Adrenal gland (tissue), 12 donors: ENCODE results near the gene ASAP2. TPM values are rescaled to one million over a fixed set of nuclear protein-coding genes. Genes with fewer than 3 reads are reported as not detected.
A peak's percentile ranks its signal among the peaks of the same experiment; 100 is the strongest.

Source experiments
- DNase-seq, 7 donors: peaks; one replicate each; pipeline ENCODE4 v3.0.0-alpha.2; 2019 to 2020
- H3K27ac ChIP-seq, 5 donors: fragments of 200-600 bp; sonication (generic) in 4 of 5; 1 replicate in 3 of 5; 2 replicates in 2 of 5; pipeline versions ENCODE4 v1.5.1 to v1.8.0; 2016 to 2020; ENCODE audit warnings: mild to moderate bottlenecking in 1 of 5
- H3K27me3 ChIP-seq: fragments of 200-600 bp; 2 replicates; pipeline ENCODE4 v1.8.0; 2021
- H3K36me3 ChIP-seq, 2 donors: fragments of 200-600 bp; replicated peaks in 1 of 2; 1 replicate in 1 of 2; 2 replicates in 1 of 2; pipeline versions ENCODE4 v1.5.1 to v1.8.0; 2018 to 2022
- H3K4me1 ChIP-seq, 2 donors: fragments of 200-600 bp; replicated peaks in 1 of 2; 1 replicate in 1 of 2; 2 replicates in 1 of 2; pipeline versions ENCODE4 v1.5.1 to v1.8.0; 2018 to 2021
- H3K4me3 ChIP-seq, 4 donors: fragments of 200-600 bp; sonication (generic) in 3 of 4; one replicate each; pipeline ENCODE4 v1.5.1; 2016 to 2018
- H3K9me3 ChIP-seq, 3 donors: fragments of 200-600 bp; sonication (generic) in 1 of 3; replicated peaks in 1 of 3; 1 replicate in 2 of 3; 2 replicates in 1 of 3; pipeline versions ENCODE4 v1.5.1 to v1.8.0; 2016 to 2021
- CTCF ChIP-seq, 6 experiments: fragments of 450-650 bp in 4 of 6; fragments of 200-600 bp in 2 of 6; sonication (generic) in 1 of 6; IDR thresholded peaks; 1 replicate in 5 of 6; 2 replicates in 1 of 6; pipeline versions ENCODE4 v1.5.1 to v1.8.0; 2016 to 2021; ENCODE audit warnings: antibody characterized with exemption in 6 of 6, mild to moderate bottlenecking in 2 of 6, moderate library complexity in 1 of 6
- POLR2A ChIP-seq, 2 donors: fragments of 450-650 bp; IDR thresholded peaks; one replicate each; pipeline ENCODE4 v1.6.1; 2017; ENCODE audit warnings: antibody characterized with exemption in 2 of 2, mild to moderate bottlenecking in 2 of 2, moderate library complexity in 1 of 2
- WGBS, 4 donors: extraction: QIAGEN DNeasy Blood & Tissue Kit in 2 of 4; methylation state at CpG; one replicate each; pipeline versions ENCODE4 v1.1.5 to v1.1.7; 2013 to 2017; 5-methylcytosine and 5-hydroxymethylcytosine counted together
- intact Hi-C, 2 donors: fragments of 100-400 bp; cut with DNase I; formaldehyde crosslinking; loops; one replicate each; pipeline versions ENCODE4 v1.14.1 to v1.15.0; 2022 to 2023
- polyA plus RNA-seq, 3 donors: library from polyadenylated mRNA; stranded (reverse); fragments of 200-250 nt in 2 of 3; fragments of 350-450 nt in 1 of 3; fragmentation: Illumina TruSeq in 1 of 3; extraction: RNeasy Lipid Tissue Mini Kit (QIAGEN cat#74804) in 1 of 3; gene quantifications; one replicate each; pipeline ENCODE4 v1.2.3, GENCODE V29; 2013 to 2014
- total RNA-seq, 9 donors: library from RNA; depleted of rRNA in 4 of 9; stranded (reverse); fragments of >200 nt in 4 of 9; fragments of 120-200 nt in 1 of 9; fragmentation: NEBNext Ultra II Directional in 1 of 9; extraction: Animal tissue kit (Norgen Biotek cat#: 25700) in 1 of 9; gene quantifications; one replicate each; pipeline versions ENCODE4 v1.1.0 to v1.2.4, GENCODE V29; 2013 to 2023
- donor health status: healthy with polysubstance abuse.
- donor health status: Bipolar disorder and iron deficiency.
- donor health status: DM: yes; HTN: yes; CAD: no.
- donor health status: DM: no; HTN: no; CAD: no.
- donor health status: DM: no; HTN: no; CAD: no.
- donor health status: DM: yes; HTN: yes; CAD: no.

Gene ASAP2
- total and polyA plus RNA-seq, 12 donors, result 5.4 to 12.9 (median 7.7) TPM

- Histone ChIP-seq H3K4me1 (peaks cover 10 to 45% of the 10 kb centered on the region in 2 donors), H3K36me3 (no peaks in the 10 kb centered on the region), H3K27ac (peak overlapping the region in 1 of 5 donors; percentile 2), H3K27me3 (no peaks in the 10 kb centered on the region), H3K4me3 (no peak overlapping the region), H3K9me3 (no peaks in the 10 kb centered on the region)
- TF ChIP-seq CTCF (IDR thresholded peaks at IDR 0.05) (no peak), POLR2A (IDR thresholded peaks at IDR 0.05) (no peak)
- DNase-seq, result no peak
- 27 to 56% (median 45%) methylated on average over 2 of the region's 2 CpGs for WGBS, 4 donors
- intact Hi-C loops, result no loop called here
Measured at GRCh38 chr2:9256570-9257043, 50.0 kb downstream of the ASAP2 start.

- Histone ChIP-seq H3K27ac (peak overlapping the region in 2 of 5 donors; percentile 41 to 76), H3K36me3 (no peaks in the 10 kb centered on the region), H3K4me1 (peaks cover 10 to 54% of the 10 kb centered on the region in 2 donors), H3K9me3 (no peaks in the 10 kb centered on the region), H3K27me3 (no peaks in the 10 kb centered on the region), H3K4me3 (no peak overlapping the region)
- 68 to 77% (median 68%) methylated on average over 7 of the region's 7 CpGs for WGBS, 4 donors
- intact Hi-C loops, result no loop called here
- TF ChIP-seq CTCF (IDR thresholded peaks at IDR 0.05) (no peak), POLR2A (IDR thresholded peaks at IDR 0.05) (no peak)
- DNase-seq, result no peak
Measured at GRCh38 chr2:9258501-9258900, 51.9 kb downstream of the ASAP2 start.

GRCh38 chr2:9258953-9259399, 52.4 kb downstream of the ASAP2 start:
- peak in 1 of 7 donors; percentile 24 for DNase-seq
- 48 to 61% (median 54%) methylated on average over 10 to 12 of the region's 12 CpGs for WGBS, 4 donors

GRCh38 chr2:9260464-9260918, 53.9 kb downstream of the ASAP2 start:
- Histone ChIP-seq H3K4me1 (peaks cover 10 to 58% of the 10 kb centered on the region in 2 donors), H3K9me3 (no peaks in the 10 kb centered on the region), H3K4me3 (no peak overlapping the region), H3K36me3 (no peaks in the 10 kb centered on the region), H3K27me3 (no peaks in the 10 kb centered on the region), H3K27ac (peak overlapping the region in 2 of 5 donors; percentile 64 to 76)
- intact Hi-C loops, result no loop called here
- 55 to 78% (median 66%) methylated on average over 6 of the region's 6 CpGs for WGBS, 4 donors
- TF ChIP-seq CTCF (IDR thresholded peaks at IDR 0.05), result no peak
- TF ChIP-seq POLR2A (IDR thresholded peaks at IDR 0.05), result no peak
- DNase-seq, result no peak

More at GRCh38 chr2:9258953-9259399, 52.4 kb downstream of the ASAP2 start:
- Histone ChIP-seq H3K4me3 (no peak overlapping the region), H3K27me3 (no peaks in the 10 kb centered on the region), H3K4me1 (peaks cover 10 to 58% of the 10 kb centered on the region in 2 donors), H3K9me3 (no peaks in the 10 kb centered on the region), H3K27ac (peak overlapping the region in 2 of 5 donors; percentile 41 to 76), H3K36me3 (no peaks in the 10 kb centered on the region)
- TF ChIP-seq POLR2A (IDR thresholded peaks at IDR 0.05) (no peak), CTCF (IDR thresholded peaks at IDR 0.05) (no peak)
- intact Hi-C loops, result no loop called here
